ENCODE results near the gene CCR2.

Gene CCR2

DNA sequence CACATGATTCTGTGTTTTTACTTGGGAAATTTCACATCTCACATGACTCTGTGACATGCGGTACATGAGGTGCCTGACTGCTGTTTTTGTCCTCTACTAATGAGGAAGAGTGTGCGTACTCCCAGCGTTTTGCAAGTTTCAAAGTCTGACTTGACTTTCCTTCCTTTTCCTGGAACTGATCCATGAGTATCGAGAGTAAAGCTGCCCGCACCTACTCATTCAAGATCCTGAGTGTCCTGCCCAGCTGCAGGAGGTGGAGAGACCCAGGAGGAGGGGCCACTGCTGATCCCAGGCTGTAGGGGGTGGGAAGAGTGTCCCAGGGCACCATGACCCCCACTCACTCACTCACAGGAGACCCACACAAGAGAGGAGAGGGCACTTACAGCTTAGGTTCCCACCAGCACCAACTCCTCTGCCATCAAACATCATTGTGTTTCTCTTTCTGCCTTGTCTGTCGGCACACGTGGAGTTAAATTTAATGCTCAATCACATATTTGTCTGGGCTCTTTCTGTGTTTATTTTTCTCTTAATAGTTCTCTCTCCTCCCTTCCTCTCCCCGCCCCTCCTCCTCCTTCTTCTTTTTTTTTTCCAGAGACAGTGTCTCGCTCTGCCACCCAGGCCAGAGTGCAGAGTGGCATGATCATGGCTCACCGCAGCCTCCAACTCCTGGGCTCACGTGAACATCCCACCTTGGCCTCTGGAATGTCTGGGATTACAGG lies 51.5 kb downstream of the CCR2 start:
- no peak for DNase-seq

- DNase-seq: no peak
Measured at GRCh38 chr3:46406443-46406787, 52.5 kb downstream of the CCR2 start.

DNA sequence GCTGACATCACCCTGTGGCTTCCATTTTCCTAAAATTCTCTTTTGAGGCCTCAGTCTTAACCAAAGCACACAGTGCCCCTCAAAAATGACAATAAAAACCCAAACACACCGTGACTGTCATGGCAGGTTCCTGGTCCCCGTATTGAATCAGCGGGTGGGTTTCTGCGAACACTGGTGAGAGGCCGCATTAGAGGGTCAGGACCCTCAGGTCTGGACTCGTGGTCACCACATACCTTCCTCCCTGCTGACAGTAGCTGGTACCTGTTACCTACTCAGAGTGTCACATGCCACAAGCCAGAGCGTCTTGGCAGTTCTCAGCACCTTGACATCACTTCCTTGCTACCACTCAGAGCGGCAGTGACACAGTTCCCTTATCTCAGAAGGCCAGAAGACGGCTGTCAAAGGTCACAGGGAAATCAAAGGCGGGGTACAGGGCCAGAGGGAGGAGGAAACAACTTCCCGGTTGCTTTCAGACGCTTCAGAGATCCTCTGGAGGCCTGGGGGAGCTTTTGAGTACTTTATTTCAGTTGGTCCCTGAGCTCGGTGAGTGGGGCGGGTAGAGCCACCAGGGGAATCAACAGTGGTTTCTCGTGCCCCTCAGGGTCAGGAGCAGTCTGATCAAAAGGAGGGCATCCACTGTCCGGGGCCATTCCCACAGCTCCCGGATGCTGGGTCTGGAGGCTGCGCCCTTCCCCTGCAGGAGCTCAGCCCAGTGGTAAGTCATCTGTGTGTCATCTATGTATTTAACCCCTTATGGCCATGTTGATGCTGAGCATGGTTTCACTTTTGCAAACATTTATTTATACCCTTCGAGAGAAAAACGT lies 53.1 kb downstream of the CCR2 start, which contains the start of the genes CCR5AS and CCRL2:
Gene CCR5AS (minus strand): TSS at position 279 of the 824 bp plus-strand sequence.
Gene CCRL2 (plus strand): TSS at position 472 of the 824 bp plus-strand sequence. CDS start 821 bp downstream, outside the sequence.
- DNase-seq: peak; percentile 97

DNA sequence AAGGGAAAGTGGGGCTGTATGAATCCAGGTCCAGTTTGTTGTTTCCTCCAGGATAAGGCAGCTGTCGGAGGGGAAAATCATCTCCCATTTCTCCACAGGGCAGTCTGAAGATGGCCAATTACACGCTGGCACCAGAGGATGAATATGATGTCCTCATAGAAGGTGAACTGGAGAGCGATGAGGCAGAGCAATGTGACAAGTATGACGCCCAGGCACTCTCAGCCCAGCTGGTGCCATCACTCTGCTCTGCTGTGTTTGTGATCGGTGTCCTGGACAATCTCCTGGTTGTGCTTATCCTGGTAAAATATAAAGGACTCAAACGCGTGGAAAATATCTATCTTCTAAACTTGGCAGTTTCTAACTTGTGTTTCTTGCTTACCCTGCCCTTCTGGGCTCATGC lies 54.1 kb downstream of the CCR2 start:
- DNase-seq: no peak

- DNase-seq: peak; percentile 25
Measured at GRCh38 chr3:46408853-46409252, 54.9 kb downstream of the CCR2 start.

DNA sequence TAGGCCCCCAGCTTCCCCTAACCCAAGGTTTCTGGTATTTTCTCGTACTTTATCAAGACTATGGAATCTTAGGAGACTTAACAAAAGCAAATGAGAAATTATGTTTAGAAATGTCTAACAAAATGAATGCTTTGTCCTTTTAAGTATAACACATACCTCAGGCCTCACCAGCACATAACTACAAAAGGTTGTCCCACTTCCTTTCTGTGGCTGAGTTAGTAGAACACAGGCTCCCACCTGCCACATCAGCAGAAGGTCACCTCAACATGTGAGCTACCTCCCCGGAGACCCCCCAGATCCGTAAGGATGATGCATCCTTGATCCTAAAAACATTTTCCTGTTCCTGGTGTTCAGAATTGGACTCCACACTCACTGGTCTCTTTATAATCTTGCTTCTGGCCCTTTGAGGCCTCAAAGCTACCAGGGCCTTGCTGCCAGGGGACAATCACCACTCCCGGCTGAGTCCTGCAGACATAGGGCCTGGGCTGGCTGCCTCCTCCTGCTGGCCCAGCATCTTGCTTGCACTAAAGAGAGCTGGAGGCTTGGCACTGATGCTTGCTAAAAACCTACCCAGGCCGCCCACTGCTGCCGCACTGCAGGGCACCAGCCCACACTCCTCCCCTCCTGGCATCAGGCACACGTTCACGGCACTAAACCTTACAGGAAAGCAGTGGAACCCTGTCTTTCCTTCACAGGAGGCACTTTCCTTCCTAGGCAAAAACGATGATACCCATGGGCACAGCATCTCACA lies 56.0 kb downstream of the CCR2 start:
- DNase-seq: no peak

Measured in hematopoietic multipotent progenitor cell treated with erythropoietin and hydrocortisone succinate and interleukin-3 and kit ligand, for 8 days (in vitro differentiated cells).